Astrocyte (in vitro differentiated cells and primary cell): ENCODE data around the gene VOPP1. TPM values are rescaled to one million over a fixed set of nuclear protein-coding genes. Genes with fewer than 3 reads are reported as not detected.
A peak's percentile ranks its signal among the peaks of the same experiment; 100 is the strongest.

Source experiments
- DNase-seq: peaks from one replicate; pipeline ENCODE4 v3.0.0-alpha.2; 2010; ENCODE audit warnings: low read depth
- FAIRE-seq: peaks from 2 replicates; lab custom pipeline; 2011; peaks lifted over from hg19 to GRCh38; lab: Jason Lieb, UNC
- H2AFZ ChIP-seq: 2 replicates; pipeline ENCODE4 v1.6.0; 2012; ENCODE audit warnings: low read depth, low read length, inconsistent platforms
- H3K27ac ChIP-seq: 2 replicates; pipeline ENCODE4 v1.5.1; 2011; ENCODE audit warnings: low read depth, low read length, inconsistent platforms
- H3K27me3 ChIP-seq: 2 replicates; pipeline ENCODE4 v1.6.0; 2011; ENCODE audit warnings: low read length, inconsistent platforms; ENCODE audit not compliant: insufficient read depth
- H3K36me3 ChIP-seq: 2 replicates; pipeline ENCODE4 v1.5.1; 2011; ENCODE audit warnings: low read length, inconsistent platforms; ENCODE audit not compliant: insufficient read depth
- H3K4me1 ChIP-seq: 2 replicates; pipeline ENCODE4 v1.5.1; 2011; ENCODE audit warnings: low read length, inconsistent platforms; ENCODE audit not compliant: insufficient read depth
- H3K4me2 ChIP-seq: 2 replicates; pipeline ENCODE4 v1.6.0; 2012; ENCODE audit warnings: low read length, inconsistent platforms
- H3K4me3 ChIP-seq: 2 replicates; pipeline ENCODE4 v1.5.1; 2011; ENCODE audit warnings: low read depth, mild to moderate bottlenecking, low read length, inconsistent platforms; ENCODE audit not compliant: insufficient read depth
- H3K79me2 ChIP-seq: 2 replicates; pipeline ENCODE4 v1.6.0; 2012; ENCODE audit warnings: mild to moderate bottlenecking, low read length, inconsistent platforms; ENCODE audit not compliant: insufficient read depth
- H3K9ac ChIP-seq: 2 replicates; pipeline ENCODE4 v1.6.0; 2012; ENCODE audit warnings: mild to moderate bottlenecking, low read length, inconsistent platforms
- H3K9me3 ChIP-seq: 2 replicates; pipeline ENCODE4 v1.5.1; 2012; ENCODE audit warnings: low read depth, mild to moderate bottlenecking, low read length, inconsistent platforms; ENCODE audit not compliant: insufficient read depth
- H4K20me1 ChIP-seq: 2 replicates; pipeline ENCODE4 v1.6.0; 2012; ENCODE audit warnings: low read length, inconsistent platforms; ENCODE audit not compliant: insufficient read depth
- H3K27ac Mint-ChIP-seq: one replicate; pipeline ENCODE4 v1.8.0; 2021; ENCODE audit warnings: mild to moderate bottlenecking, mixed read lengths; ENCODE audit not compliant: unreplicated experiment
- H3K27me3 Mint-ChIP-seq: one replicate; pipeline ENCODE4 v1.8.0; 2021; ENCODE audit warnings: low read depth, mixed read lengths; ENCODE audit not compliant: unreplicated experiment
- H3K36me3 Mint-ChIP-seq: one replicate; pipeline ENCODE4 v1.8.0; 2021; ENCODE audit warnings: low read depth, mixed read lengths; ENCODE audit not compliant: unreplicated experiment
- H3K4me1 Mint-ChIP-seq: one replicate; pipeline ENCODE4 v1.8.0; 2021; ENCODE audit warnings: low read depth, mixed read lengths; ENCODE audit not compliant: unreplicated experiment
- H3K4me3 Mint-ChIP-seq: one replicate; pipeline ENCODE4 v1.8.0; 2021; ENCODE audit warnings: mild to moderate bottlenecking, moderate library complexity, mixed read lengths; ENCODE audit not compliant: unreplicated experiment
- H3K9me3 Mint-ChIP-seq: one replicate; pipeline ENCODE4 v1.8.0; 2021; ENCODE audit warnings: mild to moderate bottlenecking, mixed read lengths; ENCODE audit not compliant: unreplicated experiment
- EZH2 ChIP-seq: IDR thresholded peaks from 2 replicates; pipeline ENCODE4 v1.6.1; 2012; ENCODE audit warnings: mild to moderate bottlenecking, low read length, inconsistent platforms; ENCODE audit not compliant: insufficient read depth
- total RNA-seq: library from RNA; stranded (reverse); gene quantifications from 2 replicates; pipeline ENCODE4 v1.2.1, GENCODE V29; 2021
- TF ChIP-seq, protein P1 (sequence below): IDR thresholded peaks from 2 replicates; pipeline ENCODE4 v1.5.1; 2011; ENCODE audit warnings: low read depth, mild to moderate bottlenecking, inconsistent platforms, low read length, moderate library complexity; ENCODE audit not compliant: insufficient read depth

VOPP1 gene
- total RNA-seq, 1 donor from 2014 or later = 133 TPM

DNA sequence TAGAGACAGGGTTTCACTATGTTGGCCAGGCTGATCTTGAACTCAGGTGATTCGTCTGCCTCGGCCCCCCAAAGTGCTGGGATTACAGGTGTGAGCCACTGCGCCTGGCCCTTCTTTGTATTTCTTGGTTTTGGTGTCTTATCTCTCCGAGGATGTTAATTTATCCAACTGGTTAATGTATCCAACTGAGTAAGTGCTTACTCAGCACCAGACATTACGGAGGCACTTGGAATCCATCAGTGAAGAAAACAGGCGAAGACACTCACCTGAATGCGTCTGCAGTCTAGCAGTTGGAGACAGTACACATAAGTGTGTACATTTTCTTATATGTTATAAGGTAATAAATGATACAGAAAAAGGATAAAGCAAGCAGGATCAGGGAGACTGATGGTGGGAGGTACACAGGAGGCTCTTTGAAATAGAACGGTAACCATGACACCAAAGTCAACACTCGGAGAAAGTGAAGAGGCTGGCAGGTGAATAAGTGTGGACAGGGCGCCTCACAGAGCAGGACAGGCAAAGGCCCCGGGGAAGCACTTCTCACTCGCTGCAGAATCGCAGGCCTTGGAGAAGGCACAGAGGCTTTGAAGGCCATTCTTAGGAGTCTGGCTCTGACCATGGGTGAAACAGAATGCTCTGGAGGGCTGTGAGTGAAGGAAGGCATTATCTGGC is 134.1 kb downstream of the VOPP1 start:
- H3K36me3 ChIP-seq = no peaks in the 10 kb centered on the region
- Mint-ChIP-seq H3K4me1 (peaks cover 20% of the 10 kb centered on the region), H3K27me3 (peaks cover 5% of the 10 kb centered on the region), H3K9me3 (peaks cover 3% of the 10 kb centered on the region), H3K27ac (no peak overlapping the region), H3K36me3 (no peaks in the 10 kb centered on the region), H3K4me3 (no peak overlapping the region)
- FAIRE-seq = no peak
- no peaks in the 10 kb centered on the region for H4K20me1 ChIP-seq
- no peak for DNase-seq
- H2AFZ ChIP-seq = no peak overlapping the region
- no peak overlapping the region for H3K27ac ChIP-seq
- H3K4me3 ChIP-seq = no peak overlapping the region
- TF ChIP-seq EZH2 = no peak
- TF ChIP-seq, protein P1, sequence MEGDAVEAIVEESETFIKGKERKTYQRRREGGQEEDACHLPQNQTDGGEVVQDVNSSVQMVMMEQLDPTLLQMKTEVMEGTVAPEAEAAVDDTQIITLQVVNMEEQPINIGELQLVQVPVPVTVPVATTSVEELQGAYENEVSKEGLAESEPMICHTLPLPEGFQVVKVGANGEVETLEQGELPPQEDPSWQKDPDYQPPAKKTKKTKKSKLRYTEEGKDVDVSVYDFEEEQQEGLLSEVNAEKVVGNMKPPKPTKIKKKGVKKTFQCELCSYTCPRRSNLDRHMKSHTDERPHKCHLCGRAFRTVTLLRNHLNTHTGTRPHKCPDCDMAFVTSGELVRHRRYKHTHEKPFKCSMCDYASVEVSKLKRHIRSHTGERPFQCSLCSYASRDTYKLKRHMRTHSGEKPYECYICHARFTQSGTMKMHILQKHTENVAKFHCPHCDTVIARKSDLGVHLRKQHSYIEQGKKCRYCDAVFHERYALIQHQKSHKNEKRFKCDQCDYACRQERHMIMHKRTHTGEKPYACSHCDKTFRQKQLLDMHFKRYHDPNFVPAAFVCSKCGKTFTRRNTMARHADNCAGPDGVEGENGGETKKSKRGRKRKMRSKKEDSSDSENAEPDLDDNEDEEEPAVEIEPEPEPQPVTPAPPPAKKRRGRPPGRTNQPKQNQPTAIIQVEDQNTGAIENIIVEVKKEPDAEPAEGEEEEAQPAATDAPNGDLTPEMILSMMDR = no peak
- peak overlapping the region; percentile 70 for H3K4me2 ChIP-seq
- peaks cover 30% of the 10 kb centered on the region for H3K4me1 ChIP-seq
- H3K9me3 ChIP-seq = no peaks in the 10 kb centered on the region
- H3K27me3 ChIP-seq = no peaks in the 10 kb centered on the region
- H3K79me2 ChIP-seq = no peaks in the 10 kb centered on the region
- H3K9ac ChIP-seq = no peak overlapping the region

DNA sequence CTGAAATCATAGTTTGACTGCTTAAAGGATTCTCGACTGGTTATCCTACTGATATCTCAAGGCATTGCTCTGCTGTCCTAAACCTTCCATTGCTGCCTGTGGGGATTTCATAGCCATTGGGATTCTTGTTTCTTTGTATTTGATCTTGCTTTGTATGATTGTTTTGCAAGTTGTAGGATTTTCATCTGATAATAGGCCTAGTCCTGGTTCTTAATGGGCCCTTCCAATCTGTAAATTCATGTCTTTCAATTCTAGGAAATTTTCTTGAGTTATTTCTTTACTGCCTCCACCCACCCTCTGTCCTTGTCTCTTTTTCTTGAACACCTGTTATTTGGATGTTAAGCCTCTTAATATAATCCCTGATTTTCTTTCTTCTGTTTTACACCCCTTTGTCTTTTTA is 134.9 kb downstream of the VOPP1 start:
- Mint-ChIP-seq H3K4me3 (no peak overlapping the region), H3K27me3 (peaks cover 5% of the 10 kb centered on the region), H3K27ac (no peak overlapping the region), H3K36me3 (no peaks in the 10 kb centered on the region), H3K9me3 (peaks cover 3% of the 10 kb centered on the region), H3K4me1 (peaks cover 20% of the 10 kb centered on the region)
- FAIRE-seq (no peak), DNase-seq (no peak)
- Histone ChIP-seq H3K9me3 (no peaks in the 10 kb centered on the region), H4K20me1 (peaks cover 6% of the 10 kb centered on the region), H3K27ac (no peak overlapping the region), H3K79me2 (no peaks in the 10 kb centered on the region), H2AFZ (no peak overlapping the region), H3K4me1 (peaks cover 29% of the 10 kb centered on the region), H3K4me2 (no peak overlapping the region), H3K36me3 (no peaks in the 10 kb centered on the region), H3K27me3 (no peaks in the 10 kb centered on the region), H3K4me3 (no peak overlapping the region), H3K9ac (no peak overlapping the region)
- TF ChIP-seq EZH2 = no peak
- TF ChIP-seq, protein P1 = no peak

GRCh38 chr7:55436457-55436856 is 135.8 kb downstream of the VOPP1 start:
- Histone ChIP-seq H2AFZ (no peak overlapping the region), H3K9me3 (no peaks in the 10 kb centered on the region), H3K9ac (no peak overlapping the region), H3K4me3 (no peak overlapping the region), H3K4me2 (no peak overlapping the region), H3K27ac (no peak overlapping the region), H3K36me3 (no peaks in the 10 kb centered on the region), H4K20me1 (peaks cover 6% of the 10 kb centered on the region), H3K79me2 (no peaks in the 10 kb centered on the region), H3K4me1 (peaks cover 20% of the 10 kb centered on the region), H3K27me3 (no peaks in the 10 kb centered on the region)
- DNase-seq = no peak
- peaks cover 3% of the 10 kb centered on the region for H3K9me3 Mint-ChIP-seq
- no peak for TF ChIP-seq EZH2
- TF ChIP-seq, protein P1 = no peak
- peaks cover 13% of the 10 kb centered on the region for H3K4me1 Mint-ChIP-seq
- H3K36me3 Mint-ChIP-seq = no peaks in the 10 kb centered on the region
- H3K27me3 Mint-ChIP-seq = peaks cover 5% of the 10 kb centered on the region
- no peak overlapping the region for H3K4me3 Mint-ChIP-seq
- H3K27ac Mint-ChIP-seq = no peak overlapping the region
- FAIRE-seq = no peak
